Neural cell (in vitro differentiated cells): Measurements from ENCODE around the gene KITLG. TPM values are rescaled to one million over a fixed set of nuclear protein-coding genes. Genes with fewer than 3 reads are reported as not detected.
A peak's percentile ranks its signal among the peaks of the same experiment; 100 is the strongest.

Source experiments
- H2AFZ ChIP-seq: fragments of 200-600, 300-800 bp; sonication (generic), shearing (Covaris generic); 2 replicates; pipeline ENCODE4 v1.6.0; 2014; ENCODE audit warnings: low read depth, mild to moderate bottlenecking, antibody characterized with exemption, low read length, moderate library complexity
- H3F3A ChIP-seq: fragments of 200-600 bp; shearing (Covaris generic); 2 replicates; pipeline ENCODE4 v1.6.1; 2016; ENCODE audit warnings: mild to moderate bottlenecking, moderate library complexity, mixed read lengths, antibody characterized with exemption, low read length; ENCODE audit not compliant: insufficient read depth, poor library complexity, severe bottlenecking
- H3K27ac ChIP-seq: fragments of 200-600, 300-800 bp; sonication (generic), shearing (Covaris generic); 2 replicates; pipeline ENCODE4 v1.5.1; 2014; ENCODE audit warnings: mild to moderate bottlenecking, low read length, moderate library complexity
- H3K27me3 ChIP-seq: fragments of 300-800, 200-600 bp; sonication (generic), shearing (Covaris generic); 2 replicates; pipeline ENCODE4 v1.6.0; 2014; ENCODE audit warnings: mild to moderate bottlenecking, low read depth, low read length, moderate library complexity; ENCODE audit not compliant: insufficient read depth
- H3K36me3 ChIP-seq: fragments of 300-800, 200-600 bp; sonication (generic), shearing (Covaris generic); 2 replicates; pipeline ENCODE4 v1.5.1; 2014; ENCODE audit warnings: mild to moderate bottlenecking, antibody characterized with exemption, low read length, moderate library complexity; ENCODE audit not compliant: insufficient read depth
- H3K4me2 ChIP-seq: fragments of 300-800, 200-600 bp; sonication (generic), shearing (Covaris generic); 2 replicates; pipeline ENCODE4 v1.6.0; 2014; ENCODE audit warnings: mild to moderate bottlenecking, low read length
- H3K4me3 ChIP-seq: fragments of 300-800, 200-600 bp; sonication (generic), shearing (Covaris generic); 2 replicates; pipeline ENCODE4 v1.5.1; 2014; ENCODE audit warnings: mild to moderate bottlenecking, low read length, moderate library complexity
- H3K79me2 ChIP-seq: fragments of 200-600 bp; shearing (Covaris generic); replicated peaks from 2 replicates; pipeline ENCODE4 v1.6.0; 2014; ENCODE audit warnings: mild to moderate bottlenecking, low read length, moderate library complexity; ENCODE audit not compliant: insufficient read depth
- H3K9ac ChIP-seq: fragments of 300-800, 200-600 bp; sonication (generic), shearing (Covaris generic); 2 replicates; pipeline ENCODE4 v1.6.1; 2016; ENCODE audit warnings: mild to moderate bottlenecking, low read length, mixed read lengths
- H3K9me2 ChIP-seq: fragments of 200-600 bp; shearing (Covaris generic); 2 replicates; pipeline ENCODE4 v1.6.1; 2016; ENCODE audit warnings: mild to moderate bottlenecking, low read length, mixed read lengths; ENCODE audit not compliant: insufficient read depth
- H3K9me3 ChIP-seq: fragments of 200-600, 300-800 bp; sonication (generic), shearing (Covaris generic); 2 replicates; pipeline ENCODE4 v1.6.1; 2016; ENCODE audit warnings: mild to moderate bottlenecking, mixed run types, low read length, moderate library complexity, mixed read lengths
- H4K20me1 ChIP-seq: fragments of 200-600 bp; shearing (Covaris generic); 2 replicates; pipeline ENCODE4 v1.6.1; 2016; ENCODE audit warnings: mild to moderate bottlenecking, mixed run types; ENCODE audit not compliant: insufficient read depth
- CTCF ChIP-seq: fragments of 450-650 bp; IDR thresholded peaks from 2 replicates; pipeline ENCODE4 v1.5.1; 2014; ENCODE audit warnings: antibody characterized with exemption, mild to moderate bottlenecking, moderate library complexity; ENCODE audit not compliant: poor library complexity, severe bottlenecking
- EP300 ChIP-seq: fragments of 450-650 bp; conservative IDR thresholded peaks from 2 replicates; pipeline ENCODE4 v1.6.1; 2014; ENCODE audit warnings: antibody characterized with exemption, mild to moderate bottlenecking, moderate library complexity; ENCODE audit not compliant: poor library complexity, severe bottlenecking
- EZH2 ChIP-seq: fragments of 200-600, 300-800 bp; shearing (Covaris generic), sonication (generic); IDR thresholded peaks from 2 replicates; pipeline ENCODE4 v1.6.1; 2014; ENCODE audit warnings: antibody characterized with exemption, low read length, borderline replicate concordance, mild to moderate bottlenecking; ENCODE audit not compliant: insufficient read depth, poor library complexity, severe bottlenecking
- MXI1 ChIP-seq: fragments of 450-650 bp; conservative IDR thresholded peaks from 2 replicates; pipeline ENCODE4 v1.6.1; 2014; ENCODE audit warnings: antibody characterized with exemption, mild to moderate bottlenecking; ENCODE audit not compliant: poor library complexity, severe bottlenecking
- POLR2AphosphoS5 ChIP-seq: IDR thresholded peaks from 2 replicates; pipeline ENCODE4 v1.6.1; 2012
- RAD21 ChIP-seq: fragments of 450-650 bp; conservative IDR thresholded peaks from 2 replicates; pipeline ENCODE4 v1.6.1; 2014; ENCODE audit warnings: antibody characterized with exemption, mild to moderate bottlenecking, moderate library complexity
- REST ChIP-seq: IDR thresholded peaks from 2 replicates; pipeline ENCODE4 v1.6.1; 2012; ENCODE audit warnings: borderline replicate concordance
- SMC3 ChIP-seq: fragments of 450-650 bp; conservative IDR thresholded peaks from 2 replicates; pipeline ENCODE4 v1.6.1; 2014; ENCODE audit warnings: antibody characterized with exemption, mild to moderate bottlenecking, moderate library complexity; ENCODE audit not compliant: poor library complexity
- TAF1 ChIP-seq: IDR thresholded peaks from 2 replicates; pipeline ENCODE4 v1.6.1; 2012; ENCODE audit warnings: low read depth
- polyA plus RNA-seq: library from polyadenylated mRNA; depleted of rRNA; stranded (reverse); fragments of >200 nt; gene quantifications from 2 replicates; pipeline ENCODE4 v1.2.3, GENCODE V29; 2014

KITLG gene
- polyA plus RNA-seq, 1 donor from 2014 or later: 6.2 TPM

- H3K27ac ChIP-seq: peak overlapping the region; percentile 35
- H3K9ac ChIP-seq: no peak overlapping the region
- H3K27me3 ChIP-seq: no peaks in the 10 kb centered on the region
- H2AFZ ChIP-seq: no peak overlapping the region
- no peaks in the 10 kb centered on the region for H4K20me1 ChIP-seq
- H3K4me2 ChIP-seq: no peak overlapping the region
- no peak overlapping the region for H3K4me3 ChIP-seq
- H3K9me2 ChIP-seq: no peaks in the 10 kb centered on the region
- H3K79me2 ChIP-seq: no peaks in the 10 kb centered on the region
- H3K9me3 ChIP-seq: no peaks in the 10 kb centered on the region
- no peaks in the 10 kb centered on the region for H3K36me3 ChIP-seq
- TF ChIP-seq POLR2AphosphoS5 (peak; percentile 53), EP300 (no peak)
- no peaks in the 10 kb centered on the region for H3F3A ChIP-seq
Observed at GRCh38 chr12:88448337-88448915, 131.8 kb downstream of the KITLG start.

- H3K36me3 ChIP-seq: no peaks in the 10 kb centered on the region
- H3K9me2 ChIP-seq: no peaks in the 10 kb centered on the region
- TF ChIP-seq EP300 (no peak), RAD21 (no peak), MXI1 (no peak)
- no peaks in the 10 kb centered on the region for H3K27me3 ChIP-seq
- H2AFZ ChIP-seq: no peak overlapping the region
- H4K20me1 ChIP-seq: no peaks in the 10 kb centered on the region
- no peaks in the 10 kb centered on the region for H3F3A ChIP-seq
- H3K27ac ChIP-seq: no peak overlapping the region
- H3K9me3 ChIP-seq: no peaks in the 10 kb centered on the region
- H3K9ac ChIP-seq: no peak overlapping the region
- H3K4me3 ChIP-seq: no peak overlapping the region
- no peak overlapping the region for H3K4me2 ChIP-seq
- H3K79me2 ChIP-seq: no peaks in the 10 kb centered on the region
Observed at GRCh38 chr12:88445705-88446394, 134.4 kb downstream of the KITLG start.

- Histone ChIP-seq H3K36me3 (no peaks in the 10 kb centered on the region), H3K27me3 (no peaks in the 10 kb centered on the region), H2AFZ (no peak overlapping the region), H3K9ac (no peak overlapping the region), H3K9me3 (no peaks in the 10 kb centered on the region), H3F3A (no peaks in the 10 kb centered on the region), H3K4me2 (no peak overlapping the region), H3K79me2 (no peaks in the 10 kb centered on the region), H3K4me3 (no peak overlapping the region), H4K20me1 (no peaks in the 10 kb centered on the region), H3K27ac (no peak overlapping the region), H3K9me2 (no peaks in the 10 kb centered on the region)
- no peak for TF ChIP-seq SMC3
- TF ChIP-seq MXI1: no peak
- no peak for TF ChIP-seq CTCF
- no peak for TF ChIP-seq REST
- no peak for TF ChIP-seq EP300
- no peak for TF ChIP-seq TAF1
- no peak for TF ChIP-seq EZH2
- TF ChIP-seq RAD21: no peak
- TF ChIP-seq POLR2AphosphoS5: no peak
Observed at GRCh38 chr12:88444481-88444880, 135.8 kb downstream of the KITLG start.
